Activated CD4-positive, alpha-beta T cell treated with anti-CD3 and anti-CD28 coated beads for 48 hours (primary cell): ENCODE results near the gene MTNR1B.

Experiments
- DNase-seq: peaks from one replicate; pipeline ENCODE4 v3.0.0-alpha.2; 2020

The MTNR1B gene

DNA sequence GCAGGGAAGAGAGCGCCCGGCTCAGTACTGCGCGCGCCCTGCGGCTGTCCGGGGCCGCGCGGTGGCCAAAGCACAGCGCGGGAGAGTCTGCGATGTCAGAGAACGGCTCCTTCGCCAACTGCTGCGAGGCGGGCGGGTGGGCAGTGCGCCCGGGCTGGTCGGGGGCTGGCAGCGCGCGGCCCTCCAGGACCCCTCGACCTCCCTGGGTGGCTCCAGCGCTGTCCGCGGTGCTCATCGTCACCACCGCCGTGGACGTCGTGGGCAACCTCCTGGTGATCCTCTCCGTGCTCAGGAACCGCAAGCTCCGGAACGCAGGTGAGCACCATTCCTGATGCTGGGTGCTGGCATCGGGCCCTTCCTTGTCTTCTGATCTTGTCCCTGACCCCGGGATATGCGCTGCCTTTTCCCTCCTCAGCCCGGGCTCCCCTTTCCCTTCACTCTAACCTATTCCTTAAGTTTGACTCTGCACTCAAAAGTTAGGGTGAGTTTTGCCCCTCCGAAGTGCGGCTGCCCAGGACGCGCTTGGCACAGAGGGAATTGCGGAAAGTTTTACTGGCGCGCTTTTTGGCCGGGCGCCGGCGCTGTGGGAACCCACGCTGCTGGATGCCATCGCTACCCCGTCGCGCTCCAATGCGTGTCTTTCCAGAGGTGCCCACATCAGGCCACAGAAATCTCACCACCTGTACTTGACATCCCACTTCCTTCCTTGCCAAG, at the start of gene MTNR1B:
Gene MTNR1B, plus strand, starts transcription at position 18 of the 714 bp plus-strand sequence. Its CDS starts 75 bp downstream, at position 93.
- DNase-seq, result no peak

DNA sequence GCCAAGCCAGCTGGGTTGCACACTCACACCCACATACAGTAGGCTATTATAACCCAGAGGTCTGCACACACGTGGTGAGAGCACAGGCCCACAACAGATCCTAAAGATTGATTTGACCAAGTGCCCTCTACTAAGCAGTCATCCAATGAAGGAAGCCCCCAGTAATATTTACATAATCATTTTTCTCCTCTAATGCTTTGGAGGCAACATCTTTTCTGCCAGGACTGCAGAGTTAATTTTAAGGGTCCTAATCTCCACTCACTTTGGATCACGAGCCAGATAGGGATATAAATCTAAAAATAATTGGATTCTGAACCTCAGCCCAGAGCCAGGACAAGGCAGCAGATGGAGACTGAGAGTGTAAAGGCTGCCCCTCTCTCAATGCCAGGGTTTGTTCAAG, 49.1 kb upstream of the MTNR1B start:
- DNase-seq, result no peak

DNA sequence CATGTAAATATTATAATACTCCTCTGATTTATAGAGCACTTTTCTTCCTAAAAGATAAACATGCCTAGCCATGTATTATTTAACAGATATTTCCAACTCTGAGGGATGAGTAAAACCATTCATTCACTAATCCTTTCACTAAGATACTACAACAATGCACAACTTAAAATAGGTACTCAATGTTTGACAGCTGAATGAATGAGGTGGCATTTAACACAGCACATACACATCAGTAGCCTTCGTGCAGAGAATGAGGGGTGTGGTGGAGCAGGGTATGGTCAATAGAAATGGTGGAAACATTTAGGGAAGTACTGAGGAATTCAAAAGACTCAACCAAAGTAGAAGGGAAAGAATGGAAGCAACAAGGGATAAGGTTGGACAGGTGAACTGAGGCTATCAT, 46.7 kb upstream of the MTNR1B start:
- DNase-seq, result no peak

DNA sequence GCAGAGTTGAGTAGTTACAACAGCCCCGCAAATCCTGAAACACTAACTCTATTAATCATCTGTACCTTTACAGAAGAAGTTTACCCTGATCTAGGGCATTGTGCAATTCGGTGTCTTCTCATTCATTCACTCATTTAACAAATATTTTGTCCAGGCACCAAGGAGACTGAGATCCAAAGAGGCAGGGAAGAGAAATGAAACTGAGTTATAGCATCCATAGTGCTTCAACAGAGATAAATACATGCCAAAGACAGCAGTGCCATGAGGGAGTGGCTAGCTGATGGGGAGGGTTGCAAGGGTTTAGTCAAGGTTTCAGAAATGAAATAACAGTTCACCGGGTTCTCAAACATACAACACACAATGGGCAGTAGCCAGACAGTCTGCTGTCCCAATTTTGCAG, 40.2 kb upstream of the MTNR1B start:
- DNase-seq, result no peak

DNA sequence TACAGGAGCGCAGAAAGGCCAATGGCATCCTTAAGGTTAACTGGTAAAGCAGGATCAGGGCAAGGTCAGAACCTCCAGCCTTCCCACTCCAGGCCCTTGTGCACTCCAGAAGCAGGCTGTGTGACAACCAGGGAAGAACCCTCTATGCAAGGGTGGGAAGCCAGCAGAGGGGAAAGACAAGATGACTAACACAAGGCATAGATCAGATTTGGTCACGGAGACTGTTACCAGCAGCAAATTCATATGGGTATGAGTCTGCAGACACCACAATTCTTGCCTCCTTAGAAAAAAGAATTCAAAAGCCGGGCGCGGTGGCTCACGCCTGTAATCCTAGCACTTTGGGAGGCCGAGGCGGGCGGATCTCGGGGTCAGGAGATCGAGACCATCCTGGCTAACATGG, 39.8 kb upstream of the MTNR1B start:
- no peak for DNase-seq

DNA sequence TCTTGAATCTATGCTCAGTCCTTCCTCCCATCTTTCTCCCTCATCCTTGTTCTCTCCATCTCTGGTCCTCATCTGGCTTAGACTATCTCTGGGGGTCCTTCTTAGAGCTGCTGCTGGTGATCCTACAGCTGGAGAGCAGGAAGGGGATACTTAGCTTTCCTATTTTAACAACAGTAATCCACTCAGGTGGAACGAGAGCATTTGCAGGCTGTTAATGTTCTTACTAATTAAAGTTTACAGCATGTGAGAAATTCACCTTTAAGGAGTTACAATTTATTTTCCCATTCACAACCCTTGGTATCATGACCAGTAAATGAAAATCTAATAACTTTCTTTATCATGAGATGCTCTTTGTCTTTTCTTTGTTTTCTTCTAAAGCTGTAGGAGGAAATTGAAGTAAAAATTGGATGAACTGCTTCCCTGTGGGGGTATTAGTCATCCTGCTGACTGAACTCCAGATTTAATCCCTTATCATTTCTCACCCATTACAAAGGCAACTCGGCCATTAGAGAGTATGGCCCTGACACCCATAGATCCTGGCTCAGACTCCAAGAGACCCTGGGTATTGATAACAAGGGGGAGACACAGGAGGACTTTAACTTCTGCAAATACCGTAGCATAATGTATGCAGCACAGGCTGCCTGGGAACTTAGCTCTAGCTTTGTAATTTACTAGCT, 37.6 kb upstream of the MTNR1B start:
- DNase-seq, result no peak

DNA sequence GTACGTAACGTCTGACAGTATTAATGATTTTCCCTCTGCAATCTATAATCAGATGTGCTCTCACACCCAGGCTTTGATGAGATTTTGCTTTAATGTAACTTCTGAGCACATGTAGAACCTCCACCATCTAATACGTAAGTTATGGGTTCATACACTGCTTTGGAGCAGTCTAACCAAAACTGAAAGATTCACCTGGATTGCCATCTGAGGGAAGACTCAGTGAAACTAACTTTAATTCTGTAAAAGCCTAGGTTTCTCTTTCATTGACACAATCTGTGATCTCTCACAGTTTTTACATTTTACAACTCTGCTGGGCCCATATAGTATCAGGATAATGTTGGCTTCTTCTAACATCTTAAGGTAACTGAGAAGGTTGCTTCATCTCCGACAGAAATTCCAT, 30.1 kb upstream of the MTNR1B start:
- DNase-seq, result no peak

DNA sequence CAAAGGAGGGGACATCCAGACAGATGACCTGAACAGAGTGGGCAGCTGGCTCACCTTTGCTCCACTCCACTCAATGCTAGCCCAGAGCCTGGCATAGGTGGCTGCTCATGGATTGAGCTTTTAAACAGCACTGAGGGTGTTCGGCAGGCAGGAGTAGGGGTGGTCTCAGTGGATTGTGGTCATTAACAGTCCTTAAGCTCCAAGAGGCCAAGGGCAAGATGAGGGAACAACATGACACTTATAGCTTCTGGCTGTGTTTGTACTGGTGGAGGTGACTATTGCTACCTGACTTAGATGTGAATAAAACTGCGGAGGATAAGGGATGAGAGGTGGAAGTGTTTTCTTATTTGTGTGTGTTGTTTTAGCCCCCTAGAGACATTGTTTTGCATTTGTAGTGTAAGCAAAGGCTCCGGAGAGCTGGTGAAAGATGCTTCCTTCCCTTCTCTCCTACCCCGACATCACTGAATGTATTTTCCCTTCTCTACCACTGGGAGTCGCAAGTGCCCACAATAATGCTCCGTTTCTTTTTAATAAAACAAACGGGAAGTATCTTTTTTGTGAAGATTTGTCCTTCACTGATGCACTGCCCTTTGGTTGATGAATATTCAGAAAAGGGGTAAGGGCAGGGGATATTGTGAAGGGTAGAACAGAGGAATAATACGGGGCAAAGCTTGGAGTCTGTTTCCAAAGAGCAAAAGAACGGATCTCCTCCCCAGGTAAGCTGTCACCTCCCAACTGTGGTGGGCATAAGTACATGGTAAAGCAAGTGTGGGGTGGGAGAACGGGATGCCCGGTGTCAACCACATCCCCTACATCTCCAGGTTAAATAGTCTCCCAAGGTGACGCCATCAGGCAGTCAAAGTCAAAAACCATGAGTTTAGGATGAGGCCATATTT, 27.5 kb upstream of the MTNR1B start:
- peak; percentile 14 for DNase-seq

DNA sequence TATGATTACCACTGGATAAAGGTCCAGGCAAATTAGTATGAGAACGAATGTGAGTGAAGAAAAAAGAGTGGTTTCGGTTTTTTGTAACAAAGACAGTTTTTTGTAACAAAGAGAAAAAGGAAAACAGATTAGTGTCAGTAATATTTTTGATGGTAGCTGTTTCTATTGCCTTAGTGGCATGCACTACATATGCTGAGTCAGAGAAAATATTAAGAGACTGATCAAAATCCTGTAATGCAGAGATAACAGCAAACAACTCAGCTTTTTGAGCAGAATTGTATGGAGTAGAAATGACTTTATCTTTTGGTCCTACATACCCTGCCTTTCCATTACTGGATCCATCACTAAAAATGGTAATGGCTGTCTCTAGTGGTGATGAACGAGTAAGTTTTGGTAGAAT, 22.7 kb upstream of the MTNR1B start:
- DNase-seq, result no peak

DNA sequence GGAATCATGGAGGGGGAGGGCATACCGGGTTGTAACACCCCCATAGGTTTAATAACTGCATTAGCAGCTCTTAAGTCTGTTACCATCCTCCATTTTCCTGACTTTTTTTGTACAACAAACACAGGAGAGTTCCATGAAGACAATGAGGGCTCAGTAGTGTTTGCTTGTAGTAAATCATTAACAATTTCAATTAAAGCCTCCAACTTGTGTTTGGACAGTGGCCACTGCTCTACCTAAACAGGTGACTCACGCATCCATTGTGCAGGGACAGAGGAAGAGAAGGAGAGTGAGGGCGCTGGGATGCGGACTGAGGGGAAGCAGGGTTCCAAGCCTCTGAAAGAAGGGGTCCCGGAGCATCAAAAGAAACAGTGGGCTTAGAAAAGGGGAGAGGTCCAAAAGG, 21.3 kb upstream of the MTNR1B start:
- DNase-seq, result no peak

DNA sequence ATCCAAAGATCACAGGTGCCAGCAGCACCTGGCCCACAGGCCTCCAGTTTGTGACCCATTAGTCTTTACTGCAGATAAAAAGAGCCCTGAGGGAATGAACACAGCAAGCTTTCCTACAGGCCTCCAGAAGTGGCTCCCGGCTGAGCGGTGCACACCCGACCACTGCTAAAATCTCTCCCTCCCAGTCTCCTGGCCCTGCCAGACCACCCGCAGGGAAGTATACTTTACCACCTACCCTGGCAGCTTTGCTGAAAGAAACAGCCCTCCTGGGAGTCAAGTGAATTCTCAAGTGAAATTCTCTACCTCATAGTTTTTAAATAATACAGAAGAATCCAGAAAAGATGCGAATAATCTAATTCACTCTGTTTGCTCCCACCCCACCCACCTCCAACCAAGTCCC, 15.4 kb upstream of the MTNR1B start:
- DNase-seq, result no peak

DNA sequence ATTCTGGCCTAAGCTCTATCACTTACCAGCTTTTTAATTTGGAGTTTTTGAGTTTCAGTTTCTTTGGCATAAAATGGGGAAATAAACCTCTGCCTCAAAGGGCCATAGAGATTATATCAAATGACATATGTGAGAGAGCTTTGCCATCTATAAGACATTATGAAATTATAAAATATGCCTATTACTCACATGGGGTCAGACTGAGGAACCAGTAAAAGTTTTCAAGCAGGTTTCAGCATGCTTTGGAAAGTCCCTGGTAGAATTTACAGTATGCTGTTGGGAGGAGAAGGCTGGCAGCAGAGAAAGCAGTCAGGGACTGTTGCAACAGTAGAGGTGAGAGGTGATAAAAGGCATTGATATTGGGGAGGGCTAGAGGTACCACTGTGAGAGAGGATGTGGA, 13.6 kb upstream of the MTNR1B start:
- no peak for DNase-seq

DNA sequence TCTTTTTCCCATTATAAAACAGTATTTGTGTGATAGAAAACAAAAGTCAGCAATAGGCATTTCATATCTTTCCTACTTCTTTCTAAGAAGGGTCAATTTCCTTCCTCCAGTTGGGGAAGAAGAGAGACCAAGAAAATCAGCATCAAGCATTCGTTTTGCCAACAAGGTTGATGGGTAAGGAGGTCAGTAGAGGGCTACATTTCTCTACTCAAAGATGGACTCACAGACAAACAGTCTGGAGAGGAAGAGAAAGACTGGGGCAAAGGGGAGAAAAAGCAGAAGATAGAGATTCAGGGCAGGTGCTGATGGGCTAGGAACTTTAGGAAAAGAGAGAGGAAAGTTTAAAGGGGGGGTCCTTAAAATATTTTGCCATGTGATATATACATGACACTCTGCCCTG, 8.6 kb upstream of the MTNR1B start:
- no peak for DNase-seq

DNA sequence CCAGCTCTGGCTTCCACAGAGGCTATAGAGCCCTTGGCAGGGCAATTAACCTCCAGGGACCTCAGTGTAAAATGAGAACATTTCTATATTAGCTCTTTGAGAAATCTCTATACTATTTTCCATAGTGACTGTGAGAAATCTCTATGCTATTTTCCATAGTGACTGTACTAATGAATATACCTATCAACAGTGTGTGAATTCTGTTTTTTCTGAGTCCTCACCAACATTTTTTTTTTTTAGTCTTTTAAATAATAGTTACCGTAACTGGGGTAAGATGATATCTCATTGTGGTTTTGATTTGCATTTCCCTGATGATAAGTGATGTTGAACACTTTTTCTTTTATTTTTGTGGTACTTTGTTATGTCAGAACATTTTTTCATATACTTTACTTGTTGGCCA, 7.0 kb upstream of the MTNR1B start:
- DNase-seq, result no peak

DNA sequence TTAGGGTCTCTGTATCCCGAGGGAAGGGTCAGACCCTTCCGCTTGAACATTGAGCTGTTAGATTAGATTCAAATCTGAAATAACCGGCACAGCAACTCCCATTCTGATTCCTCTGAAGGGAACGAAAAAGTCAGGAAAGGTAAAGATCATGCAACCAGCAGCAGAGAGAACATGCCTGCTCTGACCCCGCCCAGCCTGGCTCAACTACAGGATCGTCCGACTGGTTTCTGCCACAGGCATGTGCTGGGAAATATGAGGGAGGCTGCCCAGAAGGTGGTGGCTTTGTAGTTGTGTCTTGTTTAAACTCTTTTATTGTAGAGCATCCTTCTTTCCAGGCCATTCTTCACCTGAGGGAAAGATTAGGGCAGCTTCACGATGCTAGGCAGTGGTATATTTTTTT, 5.0 kb upstream of the MTNR1B start:
- no peak for DNase-seq

DNA sequence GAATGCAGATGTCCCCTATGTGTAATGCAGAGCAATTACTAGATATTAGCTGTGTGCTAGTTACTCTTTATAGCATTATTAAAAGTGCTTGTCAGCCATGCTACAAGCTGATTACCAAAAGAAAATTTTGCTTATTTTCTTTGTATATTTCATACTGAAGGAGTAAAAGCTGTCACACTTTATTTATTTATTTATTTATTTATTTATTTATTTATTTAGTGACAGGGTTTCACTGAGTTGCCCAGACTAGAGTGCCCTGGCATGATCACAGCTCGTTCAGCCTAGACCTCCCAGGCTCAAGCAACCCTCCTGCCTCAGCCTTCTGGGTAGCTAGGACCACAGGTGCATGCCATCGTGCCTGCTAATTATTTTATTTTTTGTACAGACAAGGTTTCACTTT, 4.3 kb upstream of the MTNR1B start:
- DNase-seq, result no peak

DNA sequence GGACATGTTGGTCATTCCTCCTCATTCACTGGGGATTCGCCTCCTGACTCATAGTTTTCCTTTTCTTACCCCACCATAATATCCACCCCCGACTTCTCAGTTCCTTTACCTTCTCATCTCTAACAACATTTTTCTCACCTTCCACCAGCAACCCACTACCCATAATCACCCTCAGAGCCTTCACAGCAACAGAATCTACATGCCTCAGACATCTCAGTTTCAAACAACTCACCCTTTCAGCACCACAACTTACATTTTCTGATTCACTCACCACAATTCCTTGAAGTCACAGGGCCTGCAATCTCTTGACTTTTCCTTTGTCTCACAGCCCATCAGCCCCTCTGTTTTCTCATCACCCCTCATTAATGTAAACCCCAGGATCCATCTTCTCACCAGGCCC, 2.3 kb upstream of the MTNR1B start:
- no peak for DNase-seq

DNA sequence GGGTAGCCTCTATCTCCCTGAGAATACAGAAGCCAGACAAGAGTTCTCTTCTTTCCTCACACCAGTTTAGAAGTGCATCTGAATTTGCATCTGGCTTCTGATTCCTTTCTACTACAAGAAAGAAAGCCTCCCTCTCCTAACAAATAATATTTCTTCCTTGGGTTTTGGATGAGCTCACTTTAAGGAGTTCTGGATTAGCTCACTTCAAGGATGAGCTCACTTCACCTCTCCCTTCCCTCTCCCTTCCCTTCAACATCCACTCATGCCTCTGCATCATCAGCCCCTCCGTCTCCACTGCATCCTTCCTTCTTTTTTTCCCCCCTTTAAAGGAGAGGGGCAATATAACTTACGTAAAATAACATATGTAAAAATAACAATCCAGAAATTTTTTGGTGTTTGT, 1.6 kb upstream of the MTNR1B start:
- no peak for DNase-seq

DNA sequence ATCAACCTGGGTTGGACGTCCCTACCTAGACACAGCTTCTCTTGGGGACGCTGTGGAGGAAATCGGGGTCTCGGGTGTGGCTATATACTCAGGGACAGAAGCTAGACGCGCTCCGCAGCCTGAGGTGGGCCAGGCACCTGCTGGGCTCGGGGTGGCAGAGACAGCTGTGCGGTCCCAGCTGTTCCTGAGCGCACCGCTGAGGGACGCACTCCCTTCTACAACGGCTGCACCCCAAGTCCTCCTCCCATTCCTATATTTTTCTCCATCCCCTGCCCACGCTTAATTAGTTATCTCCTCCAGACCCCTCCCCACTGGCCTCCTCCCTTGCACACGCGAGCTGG, 188 bp upstream of the MTNR1B start:
- DNase-seq, result no peak

DNA sequence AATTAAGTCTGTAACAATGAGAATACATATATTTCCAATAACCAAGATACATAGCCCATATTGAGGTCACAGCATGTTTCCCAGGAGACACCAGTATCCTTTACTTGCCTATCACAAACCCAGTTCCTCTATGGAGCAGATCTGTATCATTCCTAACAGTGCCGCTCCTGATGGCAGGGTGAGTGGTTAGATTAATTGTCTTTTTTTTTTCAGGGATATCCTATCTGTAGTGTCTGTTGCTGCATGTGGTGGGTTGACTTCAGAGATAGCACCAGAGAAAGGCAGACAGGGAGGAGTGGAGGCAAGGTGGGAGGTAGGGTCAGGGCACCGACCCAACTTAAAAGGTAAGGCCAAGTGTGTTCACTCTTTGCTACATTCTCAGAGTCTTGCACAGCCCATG, 2.8 kb downstream of the MTNR1B start:
- DNase-seq, result no peak

DNA sequence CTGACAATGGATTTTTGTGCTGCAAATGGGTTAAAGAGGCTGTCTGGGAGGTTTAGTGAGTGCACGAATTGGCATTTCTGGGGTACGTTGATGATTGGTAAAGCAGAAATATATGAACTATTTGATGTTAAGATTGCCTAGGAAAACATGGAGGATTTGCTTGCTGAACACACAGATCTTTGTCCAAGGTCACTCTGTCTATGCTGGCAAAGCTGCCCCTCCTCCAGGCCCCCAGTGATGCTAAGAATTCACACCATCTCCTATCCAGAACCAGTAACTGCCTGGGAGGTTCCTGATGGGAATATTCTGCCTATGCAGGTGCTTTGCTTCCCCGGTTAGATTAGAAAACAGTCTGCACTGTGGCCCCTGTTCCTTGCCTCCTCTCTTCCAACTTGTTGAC, 5.8 kb downstream of the MTNR1B start:
- no peak for DNase-seq

DNA sequence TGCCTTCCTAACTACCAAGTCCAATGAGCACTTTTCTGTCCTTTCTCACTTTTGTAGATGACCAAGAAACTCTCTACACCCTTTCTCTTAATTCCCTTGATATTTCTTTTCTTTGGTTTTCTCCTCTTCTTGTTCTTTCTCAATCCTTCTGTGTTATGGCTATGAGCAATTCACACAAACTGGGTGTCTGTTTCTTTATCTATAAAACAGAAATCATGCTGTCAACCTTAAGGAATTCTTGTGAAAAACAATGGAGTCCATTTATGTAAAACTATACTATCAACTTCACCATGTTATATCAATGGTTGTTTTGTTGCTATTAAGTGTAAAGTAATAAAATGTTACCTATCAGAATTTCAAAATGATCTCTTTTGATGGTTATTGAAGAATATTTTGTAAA, 7.2 kb downstream of the MTNR1B start:
- no peak for DNase-seq

DNA sequence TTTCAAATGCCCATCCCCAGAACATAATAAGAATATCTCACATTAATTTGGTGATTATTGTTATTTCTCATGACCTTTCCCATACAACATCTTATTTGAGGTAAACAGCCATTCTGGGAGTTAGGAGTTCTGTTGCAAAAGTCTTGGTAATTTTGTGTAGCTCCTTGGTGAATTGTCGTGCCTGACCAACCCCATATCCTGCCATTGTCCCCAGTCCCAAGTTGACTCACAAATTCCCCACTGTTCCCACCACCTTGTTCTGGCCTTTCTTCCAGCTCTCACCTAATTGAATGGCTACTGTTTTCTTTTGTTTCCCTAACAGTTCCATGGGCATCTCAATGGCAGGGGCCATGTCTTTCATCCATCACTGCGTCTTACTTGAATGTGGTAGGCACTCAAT, 8.0 kb downstream of the MTNR1B start:
- DNase-seq, result no peak
